Suprapubic skin (tissue), 3 donors: ENCODE data around the gene FOSB.

ENCODE experiments used
- CTCF ChIP-seq, 2 donors: fragments of 200-600 bp in 1 of 2; fragments of 450-650 bp in 1 of 2; sonication (generic) in 1 of 2; IDR thresholded peaks; one replicate each; pipeline ENCODE4 v1.5.1; 2016 to 2019; ENCODE audit warnings: antibody characterized with exemption in 2 of 2, mild to moderate bottlenecking in 1 of 2, moderate library complexity in 1 of 2
- POLR2A ChIP-seq, 2 donors: fragments of 450-650 bp; IDR thresholded peaks; one replicate each; pipeline ENCODE4 v1.6.1; 2017; ENCODE audit warnings: antibody characterized with exemption in 2 of 2, mild to moderate bottlenecking in 2 of 2, moderate library complexity in 2 of 2

GRCh38 chr19:45443462-45444317, 24.1 kb upstream of the FOSB start:
- TF ChIP-seq CTCF (IDR thresholded peaks at IDR 0.05) (no peak), POLR2A (IDR thresholded peaks at IDR 0.05) (peak in 1 of 2 donors; percentile 75)
